NOMO-1 (cell line): ENCODE results near the gene ADARB1.

ENCODE experiments used
- DNase-seq, 2 experiments: peaks; one replicate each; lab custom pipeline; 2025; ENCODE audit not compliant: unreplicated experiment in 2 of 2; lab: John Stamatoyannopoulos, UW

Gene ADARB1

DNA sequence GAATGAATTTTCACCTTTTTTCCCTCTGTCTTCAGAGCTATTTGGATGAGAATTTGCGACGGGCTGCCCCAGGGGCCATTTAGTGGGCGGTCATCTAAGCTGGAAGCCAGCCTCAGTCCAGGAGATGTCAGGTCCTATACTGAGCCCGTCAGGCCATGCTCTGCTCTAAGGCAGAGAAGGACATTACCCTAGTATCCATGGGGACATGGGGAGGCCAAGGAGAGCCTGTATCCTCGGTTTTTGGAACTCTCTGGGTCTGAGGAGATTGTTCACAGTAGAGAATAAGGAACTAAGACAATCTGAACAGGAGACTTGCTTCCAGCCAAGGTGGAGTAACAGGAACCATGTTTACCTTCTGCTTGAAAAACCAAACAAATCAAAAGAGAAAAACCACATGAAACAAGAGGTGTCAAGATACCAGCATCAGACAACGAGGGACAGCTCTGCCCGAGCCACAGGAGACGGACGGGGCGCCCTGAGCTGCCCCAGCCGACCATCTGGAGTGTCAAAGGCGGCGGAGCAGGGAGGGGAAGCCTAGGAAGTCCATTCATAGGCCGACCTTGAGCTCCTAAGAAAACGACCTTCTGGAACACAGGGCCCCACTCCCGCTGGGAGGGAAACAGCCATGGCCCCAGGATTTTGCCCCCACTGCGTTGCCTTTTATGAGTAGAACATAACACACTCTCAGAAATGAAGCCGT is 20.0 kb upstream of the ADARB1 start:
- DNase-seq, result no peak

DNA sequence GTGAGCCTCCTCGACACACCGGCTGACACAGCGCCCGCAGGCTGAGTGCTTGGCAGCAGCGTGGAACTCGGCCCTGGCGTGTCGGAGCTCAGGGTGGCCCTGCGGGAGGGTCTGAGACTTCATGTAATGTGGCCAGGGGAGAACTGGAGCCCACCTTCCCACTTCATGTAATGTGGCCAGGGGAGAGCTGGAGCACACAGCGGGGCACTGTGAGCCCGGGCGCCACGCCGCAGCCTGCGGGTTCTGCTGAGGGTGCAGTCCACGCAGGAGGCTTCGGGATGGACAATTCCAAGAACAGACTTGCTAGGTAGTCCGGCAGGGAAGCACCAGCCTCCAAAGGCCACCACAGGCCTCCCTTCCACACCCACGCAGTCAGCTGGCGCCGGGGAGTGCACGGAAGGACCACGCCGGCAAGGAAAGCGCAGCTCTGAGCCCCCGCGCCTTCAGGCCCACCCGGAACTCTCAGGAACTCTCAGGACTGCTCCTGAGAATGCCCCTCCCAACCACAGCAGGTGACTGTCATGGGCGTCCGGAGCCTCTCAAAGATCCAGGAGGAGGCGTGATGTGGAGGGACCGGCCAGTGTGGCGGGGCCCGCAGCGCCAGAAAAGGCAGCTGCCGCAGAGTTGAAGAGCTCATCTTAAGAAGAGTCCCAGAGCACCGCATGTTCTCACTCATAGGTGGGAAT is 19.3 kb upstream of the ADARB1 start:
- no peak for DNase-seq

DNA sequence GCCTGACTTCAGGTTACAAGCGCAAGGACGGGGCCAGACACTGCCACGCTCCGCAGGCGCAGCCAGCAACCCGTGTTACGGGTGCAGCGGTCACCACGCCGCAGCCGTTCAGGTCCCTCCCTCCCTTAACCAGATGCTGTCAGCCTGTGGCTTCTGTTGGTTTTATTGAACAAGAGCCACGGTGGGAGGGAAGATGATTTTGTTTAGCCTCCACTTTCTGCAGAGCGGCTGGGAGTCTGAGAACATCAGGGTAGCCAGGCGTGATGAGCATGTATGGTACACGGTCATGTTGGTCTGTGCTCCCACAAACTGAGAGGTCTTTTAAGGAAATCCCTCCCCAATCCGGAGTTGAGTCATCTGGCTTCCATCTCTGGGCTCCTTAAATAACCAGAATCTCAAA is 18.5 kb upstream of the ADARB1 start:
- DNase-seq, result no peak

DNA sequence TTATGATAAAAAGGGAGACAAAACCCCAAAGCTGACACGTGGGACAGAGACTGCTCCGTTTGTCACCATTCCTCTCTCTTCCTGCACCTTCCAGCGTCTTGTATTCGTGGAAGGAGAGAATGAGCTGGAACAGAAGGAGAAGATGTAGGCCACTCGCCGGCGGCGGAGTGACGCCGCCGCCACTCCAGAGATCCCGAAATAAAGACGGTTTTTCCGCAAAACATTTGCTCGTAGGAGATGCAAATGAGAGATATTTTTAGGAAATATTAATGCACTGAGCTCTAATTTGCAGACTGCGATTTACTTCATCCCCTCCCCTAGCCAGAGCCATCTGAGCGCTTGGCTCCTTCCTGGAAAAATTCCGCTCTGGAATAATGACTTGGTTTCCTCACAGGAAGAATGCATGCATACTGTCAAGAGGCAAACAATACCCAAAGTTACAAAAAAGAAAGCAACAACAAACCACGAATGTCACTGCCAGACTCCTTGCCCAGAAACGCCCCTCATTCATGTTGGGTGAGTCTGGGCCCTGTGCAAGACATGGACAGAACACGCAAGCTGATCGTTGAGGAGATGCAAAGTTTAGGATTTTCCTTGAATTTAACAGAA is 18.0 kb upstream of the ADARB1 start:
- DNase-seq, result no peak

DNA sequence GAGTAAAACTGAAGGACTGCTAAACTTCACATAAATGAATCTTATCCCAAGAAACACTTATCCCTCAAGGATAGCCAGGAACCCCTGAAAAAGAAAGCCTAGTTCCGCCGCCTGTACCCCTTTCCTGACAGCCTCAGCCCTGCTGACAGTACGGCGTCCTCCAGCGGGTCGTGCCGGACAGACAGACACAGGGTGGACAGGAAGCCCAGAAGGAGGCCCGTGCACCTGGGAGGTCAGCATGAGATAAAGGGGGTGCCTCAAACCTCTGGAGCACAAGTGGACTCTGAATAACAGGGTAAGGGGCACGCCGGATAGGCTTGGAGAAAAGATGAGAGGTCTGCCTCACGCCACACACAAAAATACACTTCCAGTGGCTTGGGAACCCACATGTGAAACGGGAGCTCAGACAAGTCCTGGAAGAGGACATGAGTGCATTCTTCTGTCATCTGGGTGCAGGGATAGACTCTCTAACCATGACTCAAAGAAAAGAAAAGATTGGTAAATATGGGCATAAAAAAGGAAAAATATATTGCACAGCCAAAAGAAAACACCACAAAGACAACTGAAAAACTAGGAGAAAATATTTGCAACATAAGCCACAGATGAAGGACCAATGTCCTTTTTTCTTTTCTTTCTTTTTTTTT is 17.3 kb upstream of the ADARB1 start:
- DNase-seq, result no peak

DNA sequence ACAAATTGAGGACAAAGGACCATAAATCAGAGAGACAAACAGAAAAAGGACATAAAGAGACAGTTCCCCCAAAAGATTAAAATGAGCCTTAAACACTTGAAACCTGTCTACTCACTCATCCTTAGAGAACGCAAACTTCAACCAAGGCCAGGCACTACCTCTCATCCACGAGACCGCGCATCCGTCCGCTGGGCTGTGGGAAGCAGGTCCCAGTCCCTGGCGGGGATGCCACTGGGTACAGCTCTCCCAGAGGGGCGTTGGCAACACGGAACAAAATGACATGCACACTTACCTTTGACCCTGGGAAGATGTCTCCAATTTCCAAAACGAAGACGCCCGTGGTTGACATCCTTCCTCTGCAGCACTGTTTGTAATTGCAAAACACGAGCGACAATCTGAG is 16.5 kb upstream of the ADARB1 start:
- no peak for DNase-seq

DNA sequence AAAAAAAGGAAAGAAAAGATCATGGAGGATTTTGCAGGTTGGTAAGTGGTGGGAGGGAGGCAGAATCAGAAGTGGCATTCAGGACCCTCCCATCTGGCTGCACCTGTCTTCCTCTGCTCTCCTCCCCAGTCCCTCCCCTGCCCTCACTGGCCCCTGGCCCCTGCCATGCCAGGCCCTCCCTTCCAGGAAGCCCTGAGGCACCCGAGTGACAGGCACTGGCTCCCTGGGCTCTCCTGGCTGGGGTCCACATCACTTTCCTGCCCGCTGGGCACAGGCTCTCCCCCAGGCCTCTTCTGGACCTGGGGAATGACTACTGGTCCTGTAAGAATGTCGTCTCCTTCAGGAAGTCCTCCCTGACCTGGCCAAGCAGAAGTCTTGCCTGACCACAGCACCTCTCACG is 15.3 kb upstream of the ADARB1 start:
- no peak for DNase-seq

DNA sequence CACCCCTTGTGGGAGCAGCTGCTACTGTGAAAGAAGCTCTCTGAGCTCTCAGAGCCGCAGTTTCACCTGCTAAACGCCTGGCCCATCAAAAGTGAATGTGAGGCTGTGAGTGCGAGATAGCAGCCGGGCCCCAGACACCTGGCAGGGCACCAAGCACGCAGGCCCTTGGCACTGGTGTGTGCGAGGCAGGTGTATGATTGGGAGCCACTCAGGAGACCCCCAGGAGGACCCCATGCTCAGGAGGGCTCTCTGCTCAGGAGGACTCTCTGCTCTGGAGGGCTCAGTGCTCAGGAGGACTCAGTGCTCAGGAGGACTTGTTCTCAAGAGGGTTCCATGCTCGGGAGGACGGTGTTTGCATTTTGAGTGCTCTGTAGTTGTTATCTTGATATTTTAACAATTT is 14.3 kb upstream of the ADARB1 start:
- no peak for DNase-seq

DNA sequence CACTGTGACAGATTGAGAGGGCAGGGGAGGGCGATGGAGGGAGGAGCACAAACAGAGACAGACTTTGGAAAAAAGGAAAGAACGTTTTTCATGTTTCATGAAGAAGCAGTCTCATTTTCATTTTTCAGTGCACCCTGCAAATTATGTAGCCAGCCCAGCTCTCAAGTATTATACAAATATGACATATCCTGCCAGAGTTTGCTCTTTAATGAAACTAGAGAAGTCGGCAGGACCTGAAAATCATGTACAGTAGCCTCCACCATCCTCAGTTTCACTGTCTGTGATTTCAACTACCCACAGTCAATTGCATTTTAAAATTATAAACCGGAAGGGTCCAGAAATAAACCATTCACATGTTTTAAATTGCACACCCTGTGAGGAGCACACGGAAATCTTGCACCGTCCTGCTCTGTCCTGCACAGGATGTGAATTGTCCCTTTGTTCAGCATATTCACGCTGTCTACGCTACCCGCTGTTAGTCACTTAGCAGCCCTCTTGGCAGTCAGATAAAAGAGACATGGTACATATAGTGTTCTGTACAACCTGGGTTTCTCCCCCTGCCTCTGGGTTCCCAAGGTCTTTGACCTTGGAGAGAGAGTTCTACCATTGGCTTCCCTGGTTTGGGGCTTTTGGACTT is 13.6 kb upstream of the ADARB1 start:
- DNase-seq, result no peak

DNA sequence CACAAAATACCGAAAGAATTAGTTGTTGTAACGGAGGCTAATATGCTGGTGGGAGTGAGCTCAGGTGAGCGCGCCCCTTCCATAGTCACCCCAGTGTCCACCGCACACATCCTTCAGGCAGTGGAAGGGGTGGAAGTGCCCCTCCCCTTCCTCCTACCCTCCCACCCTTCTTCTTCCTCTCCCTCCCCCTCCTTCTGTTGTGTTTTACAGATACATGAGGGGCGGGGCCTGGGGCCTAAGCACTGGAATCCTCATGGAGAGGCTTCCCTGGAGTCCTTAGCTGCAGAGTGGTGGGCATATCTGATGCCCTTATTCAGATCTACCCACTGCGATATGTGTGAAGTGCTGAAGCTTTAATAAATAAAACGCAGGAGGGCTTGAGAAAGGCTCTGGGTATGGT is 10.3 kb upstream of the ADARB1 start:
- no peak for DNase-seq

DNA sequence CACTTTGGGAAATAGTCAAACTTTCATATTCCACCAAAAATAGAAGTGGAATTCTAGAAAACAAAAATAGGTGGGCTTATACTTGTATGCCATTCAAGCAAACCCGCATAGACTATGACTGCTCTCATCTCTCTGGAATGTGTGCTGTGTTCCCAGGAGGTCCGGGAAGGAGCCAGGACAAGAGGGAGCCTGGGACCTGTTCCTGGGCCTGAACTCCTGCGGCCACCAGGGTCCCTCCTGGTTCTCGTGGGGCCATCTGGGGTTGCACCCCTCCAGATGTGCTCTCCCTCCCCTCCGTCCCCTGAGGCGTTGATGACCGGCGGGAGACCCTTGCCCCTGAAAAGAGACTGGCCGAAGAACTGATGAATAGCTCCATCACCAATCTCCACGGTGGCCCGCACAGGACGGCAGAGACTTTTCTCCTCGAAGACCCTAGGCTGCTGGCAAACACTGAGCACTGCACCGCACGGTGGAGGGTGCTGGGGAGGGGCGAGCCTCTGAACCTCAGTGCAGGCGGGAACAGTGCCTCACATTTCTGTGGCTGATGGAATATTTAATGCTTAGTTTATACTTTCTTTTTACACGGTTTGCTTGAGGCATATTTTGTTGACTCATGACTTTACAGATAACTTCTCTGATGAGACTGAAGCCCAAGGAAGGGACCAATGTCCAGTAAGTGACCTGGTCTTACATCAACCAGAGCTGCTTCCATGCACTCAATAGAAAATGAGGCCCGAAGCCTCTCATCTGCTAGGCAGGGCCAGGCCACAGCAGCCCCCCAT is 9.6 kb upstream of the ADARB1 start:
- DNase-seq, result no peak

DNA sequence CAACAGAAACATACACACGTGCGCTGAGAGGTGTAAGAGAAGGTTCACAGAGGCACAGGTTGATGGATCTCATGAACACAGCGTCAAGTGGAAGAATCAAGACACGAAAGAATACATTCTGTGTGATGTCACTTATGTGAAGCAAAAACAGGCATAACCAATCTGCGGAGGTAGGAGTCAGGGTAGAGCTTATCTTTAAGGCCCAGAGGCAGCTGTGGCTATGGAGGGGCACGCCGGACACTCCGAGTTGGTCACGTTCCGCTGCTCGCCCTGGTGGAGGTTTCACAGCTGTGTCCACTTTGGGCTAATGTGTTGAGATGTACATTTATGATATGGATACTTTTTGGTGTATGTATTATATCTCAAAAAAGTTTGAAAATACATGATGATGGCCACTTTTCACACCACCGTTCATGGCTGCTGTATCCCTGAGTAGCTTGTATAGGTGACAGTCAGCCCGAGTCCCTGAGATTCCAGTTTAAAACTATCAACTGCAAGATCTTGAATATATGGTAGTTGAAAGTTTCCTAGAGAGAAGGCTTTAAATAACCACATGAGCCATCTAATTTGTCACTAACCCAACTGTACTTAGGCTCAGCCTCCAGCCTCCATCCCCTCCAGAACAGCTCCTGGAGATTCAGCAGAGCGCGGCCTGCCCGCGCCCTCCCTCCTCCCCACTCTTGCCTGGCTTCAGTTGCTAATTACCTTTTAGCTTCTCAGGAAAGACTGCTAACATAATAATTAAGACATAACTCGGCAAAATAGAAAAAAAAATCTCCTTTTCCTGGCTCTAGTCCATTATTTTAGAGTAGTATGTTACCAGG is 6.7 kb upstream of the ADARB1 start:
- DNase-seq, result no peak

DNA sequence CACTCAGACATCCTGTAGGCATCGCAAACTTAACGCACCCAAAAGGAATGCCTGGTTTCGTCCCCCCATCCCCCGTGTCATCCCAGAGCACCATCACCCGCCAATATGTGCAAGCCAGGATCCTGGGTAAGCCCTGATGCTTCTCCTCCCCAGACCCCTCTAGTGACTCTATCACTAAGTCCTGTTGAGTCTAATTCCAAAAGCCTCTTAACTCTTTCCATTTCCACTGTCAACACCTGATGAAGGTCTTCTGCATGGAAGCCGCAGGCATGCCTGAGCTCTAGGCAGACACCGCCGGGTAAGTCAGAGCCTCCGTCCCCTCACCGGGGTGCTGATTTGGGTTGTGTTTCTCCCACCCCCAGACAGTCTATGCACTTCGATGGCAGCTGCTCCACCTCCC is 5.3 kb upstream of the ADARB1 start:
- no peak for DNase-seq

DNA sequence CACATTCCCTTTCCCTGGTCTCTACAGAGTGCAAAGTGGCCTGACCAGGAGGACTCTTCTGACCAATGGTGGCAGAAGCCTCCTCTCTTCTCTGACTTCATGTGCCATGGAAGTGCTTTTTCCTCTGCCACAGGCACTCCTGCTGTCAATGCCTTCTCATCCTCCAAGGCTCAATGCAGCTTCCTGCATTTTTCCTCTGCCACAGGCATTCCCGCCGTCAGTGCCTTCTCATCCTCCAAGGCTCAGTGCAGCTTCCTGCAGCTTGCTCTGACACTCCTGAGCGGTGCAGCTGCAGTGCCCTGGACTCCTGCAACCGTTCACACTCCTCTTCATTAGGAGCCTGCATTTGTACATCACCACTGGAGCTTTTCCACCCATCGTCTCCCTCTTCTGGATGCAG is 4.7 kb upstream of the ADARB1 start:
- no peak for DNase-seq

DNA sequence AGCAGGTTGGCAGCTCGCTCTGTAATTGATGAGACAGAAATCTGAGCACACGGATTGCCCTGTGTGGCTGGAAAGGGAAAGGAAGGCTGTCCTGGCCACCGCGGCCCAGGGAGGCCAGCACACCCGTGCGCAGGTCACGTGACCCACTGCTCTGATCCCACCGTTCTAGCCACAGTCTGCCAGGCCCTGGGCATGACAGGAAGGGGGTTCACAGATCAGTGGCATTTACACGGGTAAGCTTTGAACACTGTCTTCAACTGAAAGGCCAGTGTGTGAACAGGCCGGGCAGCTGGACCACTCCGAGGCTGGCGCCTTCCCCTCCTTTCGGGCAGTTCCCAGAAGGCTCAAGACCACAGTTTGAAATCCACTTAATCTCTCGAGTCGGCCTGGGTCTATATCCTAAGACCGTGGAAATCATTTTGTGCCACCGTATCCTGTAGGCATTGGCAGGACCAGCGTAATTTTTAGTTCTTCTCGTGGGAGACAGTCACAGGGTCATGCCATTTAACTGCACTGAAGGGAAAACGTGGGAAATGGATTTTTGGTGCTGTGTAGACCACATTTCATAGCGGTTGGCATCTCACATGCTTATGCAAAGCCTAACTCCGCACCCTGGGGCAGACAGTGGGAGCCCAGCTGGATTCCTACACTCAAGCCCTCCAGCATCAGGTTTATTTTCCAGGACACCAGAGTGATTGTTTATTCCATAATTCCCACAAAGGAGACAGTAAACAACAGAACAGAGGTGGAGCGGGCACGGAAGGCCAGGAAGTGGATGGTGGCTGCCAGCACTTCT is 3.1 kb upstream of the ADARB1 start:
- DNase-seq, result no peak

DNA sequence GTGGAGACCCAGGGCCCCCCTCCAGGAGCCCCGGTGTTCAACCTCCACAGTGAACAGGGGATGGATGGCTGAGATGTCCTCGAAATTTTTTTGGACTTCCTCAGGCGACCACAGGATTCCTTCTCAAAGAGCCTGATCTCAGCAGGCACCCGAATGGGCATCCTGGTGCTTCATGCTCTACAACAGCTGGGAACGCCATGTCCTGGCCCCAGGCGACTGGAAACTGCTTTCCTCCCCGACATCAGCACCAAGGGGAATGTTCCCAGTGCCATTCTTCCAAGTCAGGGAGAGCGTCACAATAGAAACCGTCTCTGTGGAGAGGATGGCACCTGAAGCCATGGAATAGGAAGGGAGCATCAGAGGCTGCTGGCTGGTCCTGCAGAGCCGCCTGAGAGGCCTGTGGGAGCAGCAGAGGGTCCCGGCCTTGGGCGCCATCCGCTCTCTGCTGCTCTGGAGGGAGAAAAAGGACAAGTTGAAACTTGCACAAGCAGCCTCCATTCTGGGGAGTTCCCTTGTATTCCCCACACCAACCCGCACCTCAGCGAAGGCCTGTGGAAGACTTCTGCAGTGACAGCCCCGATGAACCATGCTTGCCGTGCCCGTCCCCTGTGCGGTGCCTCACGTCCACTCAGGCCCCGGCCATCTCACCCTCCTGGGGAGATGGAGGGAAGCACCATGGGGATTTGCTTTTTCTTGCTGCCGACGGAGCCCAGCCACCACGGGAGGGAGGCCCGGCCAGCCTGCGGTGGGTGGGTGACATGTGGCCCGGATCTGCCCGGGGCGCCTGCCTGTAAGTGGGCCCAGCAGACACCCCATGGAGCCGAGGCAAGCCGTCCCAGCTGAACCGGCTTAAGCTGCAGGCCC is 2.3 kb upstream of the ADARB1 start:
- DNase-seq, result no peak

DNA sequence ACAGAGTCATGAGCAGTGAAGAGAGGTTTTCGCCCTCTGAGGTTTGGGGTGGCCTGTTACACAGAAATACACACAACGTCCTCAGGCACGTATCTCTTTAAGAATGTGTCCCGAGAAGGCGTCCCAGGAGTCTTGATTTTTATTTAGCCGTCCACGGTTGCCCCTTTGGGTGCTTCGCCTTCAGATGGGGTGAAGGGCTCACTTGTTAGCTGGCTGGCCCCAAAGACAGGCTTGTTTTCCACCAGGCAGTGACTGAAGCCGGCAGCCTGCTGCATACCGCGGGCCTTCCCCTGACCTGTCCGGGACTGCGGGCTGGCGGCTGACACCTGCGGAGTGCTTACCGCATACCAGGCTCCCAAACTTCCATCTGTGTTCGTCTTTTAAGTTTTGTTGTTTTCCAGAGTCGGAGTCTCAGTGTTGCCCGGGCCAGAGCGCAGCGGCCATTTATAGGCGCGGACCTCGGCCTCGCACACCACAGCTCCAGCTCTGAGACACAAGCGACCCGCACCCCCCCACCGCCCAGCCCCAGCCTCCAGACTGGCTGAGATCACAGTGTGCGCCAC is 1.6 kb upstream of the ADARB1 start:
- DNase-seq, result no peak
